Measurements from ENCODE around the gene INTS4. TPM values are rescaled to one million over a fixed set of nuclear protein-coding genes. Genes with fewer than 3 reads are reported as not detected.
"Not testable (repeated sequence)": the region's sequence is repeated elsewhere in the genome, so short reads cannot be mapped to it uniquely, and the experiment has no call there.

INTS4 gene
- polyA plus RNA-seq, 3 donors, result 39.3 to 44.7 (median 42.7) TPM

DNA sequence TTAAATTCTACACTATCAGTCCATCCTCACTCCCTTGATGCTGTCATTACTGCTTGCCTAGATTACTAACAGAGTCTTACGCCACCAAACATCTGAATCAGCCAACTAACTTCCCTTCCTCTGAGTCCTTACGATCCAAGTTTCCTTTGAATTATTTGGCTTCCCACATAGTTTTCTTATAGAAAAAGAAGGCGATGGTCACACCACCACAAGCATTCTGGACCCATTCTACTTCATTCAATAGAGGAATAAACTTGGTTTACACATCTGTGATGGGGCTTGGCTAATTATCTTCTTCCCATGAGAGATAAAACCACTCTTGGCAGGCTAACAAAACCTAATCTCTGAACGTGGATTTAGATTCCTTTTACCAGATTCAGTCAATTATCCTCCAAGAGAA is 35.0 kb downstream of the INTS4 start:
- DNase-seq (ENCODE audit: low read depth in 3 of 3, low spot score in 2 of 3), result no peak

DNA sequence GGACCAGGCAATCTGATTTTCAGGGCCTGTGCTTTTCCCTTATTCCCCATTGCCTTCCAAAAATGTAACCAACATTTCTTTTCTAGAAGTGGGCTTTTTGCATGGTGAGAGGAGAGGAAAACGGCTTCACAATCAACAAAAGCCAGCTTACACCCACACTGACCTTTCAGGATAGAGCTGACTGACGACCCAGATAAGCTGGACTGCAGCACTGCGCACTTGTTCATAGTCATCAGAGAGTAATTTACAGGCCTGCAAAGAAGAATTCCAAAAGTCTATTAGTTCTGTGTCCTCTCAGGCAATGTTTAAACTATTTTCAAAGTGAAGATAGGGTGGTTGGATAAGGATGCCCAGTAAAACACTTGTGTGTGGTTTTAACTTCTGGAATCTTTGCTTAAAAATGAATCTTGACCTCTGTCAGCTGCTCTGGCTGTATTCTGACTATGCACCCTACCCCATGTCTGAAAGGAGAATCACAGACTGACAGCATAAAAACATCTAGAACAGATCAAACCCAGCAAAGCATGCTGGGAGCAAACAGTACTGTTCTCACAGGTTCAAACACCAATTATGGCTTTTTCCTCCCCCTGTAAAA is 35.8 kb downstream of the INTS4 start:
- DNase-seq (ENCODE audit: low read depth in 3 of 3, low spot score in 2 of 3), result not testable (repeated sequence)

DNA sequence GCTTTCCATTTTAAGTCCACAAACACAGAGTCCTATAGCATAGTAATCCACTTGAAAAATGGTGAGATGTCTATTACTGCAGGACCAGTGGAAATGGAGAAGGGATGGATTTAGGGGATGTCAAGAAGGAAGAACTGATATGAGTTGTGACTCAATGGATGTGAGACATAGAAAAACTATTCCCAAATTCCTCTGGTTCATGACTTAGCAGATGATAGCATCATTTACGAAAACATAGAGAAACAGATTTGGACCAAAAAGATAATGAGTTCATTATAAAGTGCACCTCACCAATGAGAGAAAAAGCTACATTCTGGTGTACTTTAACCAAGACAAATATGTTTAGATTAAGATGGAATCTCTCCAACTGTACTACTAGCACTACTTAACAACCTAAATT is 51.2 kb downstream of the INTS4 start:
- DNase-seq (ENCODE audit: low read depth in 3 of 3, low spot score in 2 of 3), result not testable (repeated sequence)

DNA sequence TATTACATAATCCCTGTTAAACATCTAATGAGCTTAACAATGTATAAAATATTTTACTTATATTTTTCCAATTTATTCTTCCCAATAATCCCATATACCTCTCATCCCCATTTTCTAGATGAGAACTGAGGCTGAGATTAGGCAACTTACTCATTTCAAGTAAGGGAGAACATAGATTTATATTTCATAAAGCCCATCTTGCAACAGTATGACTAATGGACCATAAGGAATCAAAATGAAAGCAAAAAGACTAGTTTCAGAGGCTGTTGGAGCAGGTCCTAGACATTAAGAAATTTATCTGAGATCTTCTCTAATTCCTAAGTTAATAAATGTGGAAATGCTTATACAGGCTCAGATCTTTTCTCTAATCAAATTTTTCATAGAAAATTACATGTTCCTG is 52.0 kb downstream of the INTS4 start:
- DNase-seq (ENCODE audit: low read depth in 3 of 3, low spot score in 2 of 3), result not testable (repeated sequence)

DNA sequence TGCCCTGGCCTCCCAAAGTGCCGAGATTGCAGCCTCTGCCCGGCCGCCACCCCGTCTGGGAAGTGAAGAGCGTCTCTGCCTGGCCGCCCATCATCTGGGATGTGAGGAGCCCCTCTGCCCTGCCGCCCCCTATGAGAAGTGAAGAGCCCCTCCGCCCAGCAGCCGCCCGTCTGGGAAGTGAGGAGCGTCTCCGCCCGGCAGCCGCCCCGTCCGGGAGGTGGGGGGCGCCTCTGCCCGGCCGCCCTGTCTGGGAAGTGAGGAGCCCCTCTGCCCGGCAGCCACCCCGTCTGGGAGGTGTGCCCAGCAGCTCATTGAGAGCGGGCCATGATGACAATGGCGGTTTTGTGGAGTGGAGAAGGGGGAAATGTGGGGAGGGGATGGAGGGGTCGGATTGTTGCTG is 60.9 kb downstream of the INTS4 start:
- not testable (repeated sequence) for DNase-seq (ENCODE audit: low read depth in 3 of 3, low spot score in 2 of 3)

DNA sequence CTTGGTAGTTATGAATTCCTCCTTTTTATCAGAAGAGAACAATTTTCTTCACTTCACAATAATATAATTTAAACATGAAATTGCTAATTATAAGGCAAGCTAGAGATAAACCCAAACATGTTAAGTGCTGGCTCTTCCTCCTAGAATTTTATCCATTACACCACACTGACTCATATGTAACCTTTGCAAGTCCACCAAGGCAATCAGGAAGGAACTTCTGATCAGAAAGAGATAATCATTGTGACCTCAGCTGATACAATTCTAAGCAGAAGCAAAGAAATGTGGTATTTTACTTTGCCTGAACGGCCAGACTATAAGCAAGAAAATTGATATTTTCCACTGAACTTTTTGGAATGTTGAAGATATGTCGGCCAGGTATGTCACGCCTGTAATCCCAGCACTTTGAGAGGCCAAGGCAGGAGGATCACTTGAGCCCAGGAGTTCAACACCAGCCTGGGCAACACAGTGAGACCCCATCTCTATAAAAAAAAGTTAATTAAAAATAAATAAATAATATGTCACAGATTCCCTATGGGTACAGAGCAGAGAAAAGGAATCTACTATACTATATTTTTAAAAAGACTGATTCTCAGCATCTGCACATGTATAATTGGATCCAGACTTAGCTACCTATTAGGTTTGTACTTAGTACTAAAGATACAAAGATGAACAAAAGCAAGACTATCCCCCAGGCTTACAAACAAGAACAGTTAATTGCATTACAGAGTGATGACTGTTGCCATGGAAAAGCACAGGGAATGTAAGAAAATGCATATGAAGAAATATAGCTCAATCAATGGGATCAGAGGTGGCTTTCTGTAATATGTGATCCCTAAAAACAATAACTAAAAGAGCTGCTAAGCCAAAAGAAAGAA is 63.9 kb downstream of the INTS4 start:
- not testable (repeated sequence) for DNase-seq (ENCODE audit: low read depth in 3 of 3, low spot score in 2 of 3)

DNA sequence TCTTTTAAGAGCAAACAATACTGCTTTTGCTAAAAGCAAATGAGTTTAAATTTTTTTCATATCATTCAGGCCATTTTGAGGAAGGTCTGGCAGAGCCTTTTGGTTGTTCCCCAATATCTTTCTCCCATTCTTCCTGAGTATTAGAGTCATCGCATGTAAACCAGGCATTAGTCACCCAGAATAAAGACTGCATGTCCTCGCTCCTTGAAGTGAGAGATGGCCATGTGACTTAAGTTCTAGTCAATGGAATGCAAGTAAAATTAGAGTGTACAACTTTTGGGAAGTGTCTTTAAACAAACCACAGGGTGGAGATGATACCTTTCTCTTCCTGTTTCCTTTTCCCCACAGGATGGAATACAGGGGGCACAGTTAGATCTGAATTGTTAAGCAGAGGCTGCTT is 76.8 kb downstream of the INTS4 start:
- not testable (repeated sequence) for DNase-seq (ENCODE audit: low read depth in 3 of 3, low spot score in 2 of 3)

DNA sequence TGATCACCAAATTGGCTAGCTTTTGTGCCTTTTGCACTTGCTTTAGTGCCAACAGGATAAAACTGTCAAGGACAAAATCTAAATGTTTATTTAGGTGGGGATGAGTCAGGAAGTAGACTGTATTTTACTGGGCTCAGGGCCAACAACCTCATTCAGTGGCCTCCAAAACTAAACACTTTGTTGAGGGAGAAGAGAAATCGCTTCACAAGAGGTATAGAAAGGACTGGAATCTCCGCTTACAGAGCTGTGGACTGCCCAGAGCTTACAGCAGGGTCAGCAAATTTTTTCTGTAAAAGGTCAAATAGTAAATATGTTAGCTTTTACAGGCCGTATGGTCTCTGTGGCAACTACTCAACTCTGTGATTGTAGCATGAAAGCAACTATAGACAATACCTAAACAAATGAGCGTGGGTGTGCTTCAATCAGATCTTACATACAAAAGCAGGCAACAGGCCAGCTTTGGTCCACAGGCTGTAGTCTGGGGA is 80.1 kb downstream of the INTS4 start:
- peak in 2 of 3 donors; percentile 1 to 4 for DNase-seq (ENCODE audit: low read depth in 3 of 3, low spot score in 2 of 3)

DNA sequence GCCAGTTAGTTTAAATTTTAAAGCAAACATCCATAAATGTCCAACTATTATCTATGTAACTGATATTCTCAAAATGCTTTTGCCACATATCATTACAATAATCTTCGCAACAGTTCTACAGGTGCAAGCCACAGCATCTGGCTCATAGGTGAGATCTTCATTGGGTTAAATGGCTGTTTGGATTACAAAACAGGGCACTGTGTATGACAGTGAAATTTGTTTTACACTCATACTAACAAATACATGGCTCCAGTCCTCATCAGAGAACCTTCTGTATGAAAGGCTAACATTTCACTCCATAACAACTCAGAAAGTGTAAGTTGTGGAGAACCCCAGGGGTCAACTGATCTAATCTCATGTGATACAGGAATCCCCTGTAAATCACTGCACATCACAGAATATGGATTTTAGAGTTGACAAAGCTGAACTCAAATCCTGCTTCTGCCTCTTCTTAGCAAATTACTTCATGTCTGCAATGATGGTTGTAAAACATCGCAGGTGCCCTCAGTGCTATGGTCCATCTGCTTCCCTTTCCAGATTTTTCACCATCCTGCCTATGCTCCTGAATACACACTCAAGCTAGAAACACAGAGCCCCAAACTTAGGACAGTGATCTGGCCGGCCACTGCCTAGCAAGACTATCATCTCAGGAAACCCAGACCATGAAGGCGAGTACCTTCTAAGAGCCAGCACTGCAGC is 80.7 kb downstream of the INTS4 start:
- not testable (repeated sequence) for DNase-seq (ENCODE audit: low read depth in 3 of 3, low spot score in 2 of 3)

DNA sequence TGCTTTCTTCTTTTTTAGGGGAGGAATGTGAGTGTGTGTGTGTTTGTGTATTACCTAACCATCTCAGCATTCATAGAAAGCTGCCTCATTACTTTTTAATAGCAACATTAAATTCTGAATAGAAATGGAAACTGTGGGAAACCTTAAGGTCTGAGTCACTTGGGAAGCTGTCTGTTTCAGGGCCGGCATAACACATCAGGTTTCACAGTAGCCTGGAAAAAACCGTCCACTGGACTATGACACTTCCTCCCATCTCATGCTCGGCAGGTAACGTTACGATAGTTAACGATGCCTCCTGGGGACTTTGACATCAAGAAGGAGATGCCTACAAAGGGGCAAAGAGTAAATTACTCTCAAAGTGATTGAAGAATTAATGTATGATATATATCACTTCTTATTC is 83.6 kb downstream of the INTS4 start:
- DNase-seq (ENCODE audit: low read depth in 3 of 3, low spot score in 2 of 3), result not testable (repeated sequence)

DNA sequence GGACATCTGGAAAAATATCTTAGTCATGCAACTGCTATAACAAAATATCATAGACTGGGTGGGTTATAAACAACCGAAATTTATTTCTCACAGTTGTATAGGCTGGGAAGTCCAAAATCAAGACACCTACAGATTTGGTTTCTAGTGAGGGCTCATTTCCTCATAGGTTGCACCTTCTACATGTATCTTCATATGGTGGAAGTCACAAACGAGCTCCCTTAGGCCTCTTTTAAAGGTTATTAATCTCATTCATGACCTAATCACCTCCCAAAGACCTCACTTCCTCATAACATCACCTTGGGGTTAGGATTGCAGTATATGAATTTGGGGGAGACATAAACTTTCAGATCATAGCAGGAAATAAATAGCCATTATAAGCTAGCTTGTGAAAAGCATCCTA is 85.2 kb downstream of the INTS4 start:
- no peak for DNase-seq (ENCODE audit: low read depth in 3 of 3, low spot score in 2 of 3)

DNA sequence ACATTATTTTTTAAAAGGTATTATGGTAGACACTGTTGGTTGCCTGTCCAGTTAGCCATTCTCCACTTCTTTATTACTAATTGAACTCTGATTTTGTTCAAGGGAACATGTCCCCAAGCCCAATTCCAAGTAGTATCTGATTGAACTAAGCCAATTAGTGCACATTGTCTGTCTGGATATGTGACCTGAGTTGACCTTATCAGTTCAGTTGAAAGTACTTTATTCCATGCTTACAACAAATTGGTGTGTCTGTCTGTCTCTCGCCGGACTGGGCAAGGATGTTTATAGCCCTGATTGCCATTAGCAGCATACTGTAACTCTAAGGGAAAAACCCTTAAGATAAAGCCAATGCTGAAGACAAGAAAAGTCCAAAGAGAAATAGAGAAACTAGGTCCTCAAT is 85.6 kb downstream of the INTS4 start:
- no peak for DNase-seq (ENCODE audit: low read depth in 3 of 3, low spot score in 2 of 3)

DNA sequence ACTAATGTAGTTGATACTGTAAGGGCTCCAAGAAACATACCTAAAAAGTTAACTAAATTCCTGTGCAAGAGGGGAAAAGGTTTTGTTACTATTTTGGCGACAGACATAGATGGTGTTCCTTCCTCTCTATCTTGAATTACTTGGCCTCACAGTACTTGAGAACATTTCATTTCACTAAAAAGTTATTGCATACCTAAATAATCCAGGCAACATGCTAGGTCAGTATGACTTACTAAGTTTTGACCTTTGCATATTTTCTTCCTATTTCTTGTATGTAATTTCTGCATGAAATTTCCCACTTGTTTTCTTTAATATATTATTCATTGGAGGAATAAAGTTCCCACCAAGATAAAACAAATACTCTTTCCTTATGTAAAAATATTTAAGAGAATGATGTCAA is 99.5 kb downstream of the INTS4 start:
- DNase-seq (ENCODE audit: low read depth in 3 of 3, low spot score in 2 of 3), result not testable (repeated sequence)

DNA sequence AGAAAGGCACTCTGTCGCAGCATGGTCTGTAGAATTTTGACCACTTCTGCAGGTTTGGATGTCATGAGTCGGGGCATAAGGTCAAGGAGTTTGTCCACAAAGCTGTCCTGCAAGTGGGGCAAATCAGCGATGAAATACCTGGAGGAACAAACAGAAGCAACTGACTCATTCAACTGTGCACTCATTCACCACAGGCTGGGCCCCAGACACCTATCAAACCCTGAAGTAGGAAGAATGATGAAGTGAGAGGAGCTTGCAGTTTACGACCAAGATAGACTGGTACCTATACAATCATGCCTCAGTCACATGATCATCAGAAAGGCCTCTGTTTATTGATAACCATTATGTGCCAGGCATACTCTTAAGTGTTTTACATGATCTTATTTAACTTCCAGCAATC is 102.8 kb downstream of the INTS4 start:
- not testable (repeated sequence) for DNase-seq (ENCODE audit: low read depth in 3 of 3, low spot score in 2 of 3)

DNA sequence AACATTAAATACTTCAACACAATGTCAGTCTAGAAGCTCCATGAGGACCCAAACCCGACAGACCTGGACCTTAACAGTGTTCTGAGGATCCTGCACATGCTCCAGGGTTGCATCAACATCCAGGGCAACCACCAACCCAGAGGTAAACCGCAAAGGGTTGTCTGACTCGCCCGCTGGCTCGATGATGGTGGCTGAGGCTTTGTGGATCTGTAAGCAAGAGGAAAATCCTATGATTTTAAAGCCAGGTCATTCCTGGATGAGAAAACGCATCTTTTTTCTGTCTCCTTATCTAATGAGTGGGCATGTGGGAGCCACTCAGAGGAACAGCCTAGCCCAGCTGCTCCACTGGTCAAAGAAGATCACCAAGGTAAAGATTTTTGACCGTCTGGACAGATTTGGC is 103.2 kb downstream of the INTS4 start:
- DNase-seq (ENCODE audit: low read depth in 3 of 3, low spot score in 2 of 3), result not testable (repeated sequence)

DNA sequence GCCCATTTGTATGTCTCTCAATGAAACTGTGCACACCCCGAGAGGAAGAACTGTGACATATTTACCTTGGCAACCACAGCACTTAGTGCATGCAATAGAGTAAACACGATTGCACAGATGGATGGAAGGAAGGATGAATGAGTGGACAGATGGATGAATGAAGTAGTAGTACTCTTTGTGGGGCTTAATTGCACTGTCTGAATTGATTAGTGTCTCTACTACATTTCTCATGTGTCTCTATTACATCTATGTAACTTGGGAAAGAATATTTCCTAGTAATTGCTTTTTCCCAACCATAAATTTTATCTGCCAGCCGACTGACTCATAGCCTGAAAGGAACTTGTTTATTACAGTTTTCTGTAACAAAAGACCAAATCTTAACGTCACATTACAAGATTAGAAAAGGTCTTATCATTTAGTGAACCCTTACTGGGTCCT is 103.8 kb downstream of the INTS4 start:
- DNase-seq (ENCODE audit: low read depth in 3 of 3, low spot score in 2 of 3), result not testable (repeated sequence)

DNA sequence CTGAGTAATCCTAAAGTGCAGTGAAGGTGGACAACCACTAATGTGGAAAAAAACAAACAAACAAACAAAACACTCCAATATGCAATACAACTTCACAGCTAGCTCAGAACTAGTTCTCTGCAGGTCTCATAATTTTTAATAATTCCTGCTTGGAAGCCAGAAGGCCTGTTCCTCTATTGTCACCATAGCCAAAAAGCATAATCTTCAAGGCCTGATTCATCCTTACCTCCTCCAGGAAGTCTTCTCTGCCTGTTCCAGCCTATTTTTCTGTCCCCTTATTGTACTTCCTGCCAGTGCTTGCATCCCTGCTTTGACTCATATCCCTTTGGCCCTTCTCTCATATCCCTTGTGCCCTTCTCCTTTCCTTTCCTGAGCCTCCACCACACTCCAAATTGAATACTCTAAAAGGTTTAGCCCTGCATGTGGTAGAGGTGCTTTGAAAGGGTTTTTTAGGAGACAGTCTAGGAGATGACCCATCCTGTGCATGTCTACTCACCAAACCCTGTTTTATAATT is 104.3 kb downstream of the INTS4 start:
- DNase-seq (ENCODE audit: low read depth in 3 of 3, low spot score in 2 of 3), result not testable (repeated sequence)

DNA sequence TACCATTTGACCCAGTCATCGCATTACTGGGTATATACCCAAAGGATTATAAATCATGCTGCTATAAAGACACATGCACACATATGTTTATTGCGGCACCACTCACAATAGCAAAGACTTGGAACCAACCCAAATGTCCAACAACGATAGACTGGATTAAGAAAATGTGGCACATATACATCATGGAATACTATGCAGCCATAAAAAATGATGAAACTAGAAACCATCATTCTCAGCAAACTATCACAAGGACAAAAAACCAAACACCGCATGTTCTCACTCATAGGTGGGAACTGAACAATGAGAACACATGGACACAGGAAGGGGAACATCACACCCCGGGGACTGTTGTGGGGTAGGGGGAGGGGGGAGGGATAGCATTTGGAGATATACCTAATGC is 105.4 kb downstream of the INTS4 start:
- DNase-seq (ENCODE audit: low read depth in 3 of 3, low spot score in 2 of 3), result not testable (repeated sequence)

DNA sequence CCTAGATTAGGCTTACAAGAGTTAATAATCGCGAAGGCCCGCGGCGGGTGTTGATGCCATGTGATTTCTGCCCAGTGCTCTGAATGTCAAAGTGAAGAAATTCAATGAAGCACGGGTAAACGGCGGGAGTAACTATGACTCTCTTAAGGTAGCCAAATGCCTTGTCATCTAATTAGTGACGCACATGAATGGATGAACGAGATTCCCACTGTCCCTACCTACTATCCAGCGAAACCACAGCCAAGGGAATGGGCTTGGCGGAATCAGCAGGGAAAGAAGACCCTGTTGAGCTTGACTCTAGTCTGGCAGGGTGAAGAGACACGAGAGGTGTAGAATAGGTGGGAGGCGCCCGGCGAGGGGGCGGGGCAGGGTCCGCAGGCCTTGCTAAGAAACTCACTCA is 108.1 kb downstream of the INTS4 start:
- DNase-seq (ENCODE audit: low read depth in 3 of 3, low spot score in 2 of 3), result no peak

DNA sequence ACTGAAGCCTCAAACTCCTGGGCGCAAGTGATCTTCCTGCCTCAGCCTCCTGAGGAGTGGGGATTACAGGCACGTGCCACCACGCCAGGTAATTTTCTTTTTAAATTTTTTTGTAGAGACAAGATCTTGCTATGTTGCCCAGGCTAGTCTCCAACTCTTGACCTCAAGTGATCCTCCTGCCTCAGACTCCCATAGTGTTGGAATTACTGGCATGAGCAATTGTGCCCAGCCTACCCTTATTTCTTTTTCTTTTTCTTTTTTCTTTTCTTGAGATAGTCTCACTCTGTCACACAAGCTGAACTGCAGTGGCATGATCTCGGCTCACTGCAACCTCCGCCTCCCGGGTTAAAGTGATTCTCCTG is 109.7 kb downstream of the INTS4 start:
- DNase-seq (ENCODE audit: low read depth in 3 of 3, low spot score in 2 of 3), result no peak

DNA sequence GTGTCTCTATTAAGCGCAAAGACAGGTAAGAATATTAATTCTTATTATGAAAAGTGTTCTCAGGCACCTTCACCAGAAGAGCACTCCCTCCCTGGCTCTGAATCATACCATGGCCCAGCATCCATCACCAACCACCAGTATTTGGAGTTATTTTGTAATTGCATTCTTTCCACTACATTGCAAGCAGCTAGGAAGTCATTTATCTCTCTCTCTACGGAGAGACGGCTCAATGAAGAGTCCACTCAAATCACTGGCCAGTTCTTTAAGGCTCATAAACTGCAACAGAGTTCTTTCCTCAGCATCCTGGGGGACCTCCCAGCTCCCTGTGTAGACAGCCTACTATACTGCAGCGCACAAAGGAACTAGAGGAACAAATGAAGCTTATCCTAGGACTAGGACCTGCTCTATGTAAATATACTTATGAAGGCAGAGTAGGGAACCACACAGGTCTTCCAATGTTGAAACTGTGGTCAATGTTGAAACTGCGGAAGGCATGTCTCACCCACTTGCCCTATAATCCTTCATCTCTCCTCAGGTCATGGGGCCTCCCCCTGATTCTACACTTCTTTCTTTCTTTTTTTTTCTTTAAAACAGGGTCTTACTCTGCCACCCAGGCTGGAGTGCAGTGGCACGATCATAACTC is 110.2 kb downstream of the INTS4 start:
- no peak for DNase-seq (ENCODE audit: low read depth in 3 of 3, low spot score in 2 of 3)

All from right renal cortex interstitium (tissue), 3 donors.